GM12872 (cell line): ENCODE measurements around the gene LDHD.

Experiments
- CTCF ChIP-seq: IDR thresholded peaks from 3 replicates; pipeline ENCODE4 v1.5.1; 2011; ENCODE audit warnings: low read depth, mild to moderate bottlenecking, low read length, moderate library complexity; ENCODE audit not compliant: insufficient read depth

The LDHD gene

GRCh38 chr16:75102595-75102994 is 14.0 kb downstream of the LDHD start:
- TF ChIP-seq CTCF = no peak

GRCh38 chr16:75101635-75102034 is 14.9 kb downstream of the LDHD start:
- no peak for TF ChIP-seq CTCF

GRCh38 chr16:75100603-75100990 is 16.0 kb downstream of the LDHD start:
- no peak for TF ChIP-seq CTCF

- no peak for TF ChIP-seq CTCF
Observed at GRCh38 chr16:75099738-75100602, 16.6 kb downstream of the LDHD start.

- TF ChIP-seq CTCF = no peak
Observed at GRCh38 chr16:75099075-75099667, 17.4 kb downstream of the LDHD start.

- TF ChIP-seq CTCF = no peak
Observed at GRCh38 chr16:75097941-75098901, 18.4 kb downstream of the LDHD start.
